ENCODE measurements around the gene BIRC3. TPM values are rescaled to one million over a fixed set of nuclear protein-coding genes. Genes with fewer than 3 reads are reported as not detected.
"Not testable (repeated sequence)": the region's sequence is repeated elsewhere in the genome, so short reads cannot be mapped to it uniquely, and the experiment has no call there.

The BIRC3 gene
- total RNA-seq, 1 experiment from 2014 or later = 2.5 TPM

DNA sequence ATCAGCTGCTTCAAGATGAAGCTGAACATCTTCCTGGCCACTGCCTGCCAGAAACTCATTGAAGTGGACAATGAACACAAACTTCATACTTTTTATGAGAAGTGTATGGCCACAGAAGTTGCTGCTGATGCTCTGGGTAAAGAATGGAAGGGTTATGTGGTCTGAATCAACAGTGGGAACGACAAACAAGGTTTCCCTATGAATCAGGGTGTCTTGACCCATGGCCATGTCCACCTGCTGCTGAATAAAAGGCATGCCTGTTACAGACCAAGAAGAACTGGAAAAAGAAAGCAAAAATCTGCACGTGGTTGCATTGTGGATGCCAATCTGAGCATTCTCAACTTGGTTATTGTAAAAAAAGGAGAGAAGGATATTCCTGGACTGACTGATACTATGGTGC is 22.2 kb upstream of the BIRC3 start:
- TF ChIP-seq, protein P1, sequence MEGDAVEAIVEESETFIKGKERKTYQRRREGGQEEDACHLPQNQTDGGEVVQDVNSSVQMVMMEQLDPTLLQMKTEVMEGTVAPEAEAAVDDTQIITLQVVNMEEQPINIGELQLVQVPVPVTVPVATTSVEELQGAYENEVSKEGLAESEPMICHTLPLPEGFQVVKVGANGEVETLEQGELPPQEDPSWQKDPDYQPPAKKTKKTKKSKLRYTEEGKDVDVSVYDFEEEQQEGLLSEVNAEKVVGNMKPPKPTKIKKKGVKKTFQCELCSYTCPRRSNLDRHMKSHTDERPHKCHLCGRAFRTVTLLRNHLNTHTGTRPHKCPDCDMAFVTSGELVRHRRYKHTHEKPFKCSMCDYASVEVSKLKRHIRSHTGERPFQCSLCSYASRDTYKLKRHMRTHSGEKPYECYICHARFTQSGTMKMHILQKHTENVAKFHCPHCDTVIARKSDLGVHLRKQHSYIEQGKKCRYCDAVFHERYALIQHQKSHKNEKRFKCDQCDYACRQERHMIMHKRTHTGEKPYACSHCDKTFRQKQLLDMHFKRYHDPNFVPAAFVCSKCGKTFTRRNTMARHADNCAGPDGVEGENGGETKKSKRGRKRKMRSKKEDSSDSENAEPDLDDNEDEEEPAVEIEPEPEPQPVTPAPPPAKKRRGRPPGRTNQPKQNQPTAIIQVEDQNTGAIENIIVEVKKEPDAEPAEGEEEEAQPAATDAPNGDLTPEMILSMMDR (conservative IDR thresholded peaks at IDR 0.05; ENCODE audit: low read depth, low read length) = no peak
- no peak for TF ChIP-seq EZH2 (IDR thresholded peaks at IDR 0.05; ENCODE audit: borderline replicate concordance, low read depth, low read length, poor library complexity, severe bottlenecking)
- BruUV-seq (replicated peaks) = no TSS peak
- intact Hi-C loops (cut with micrococcal nuclease; ENCODE audit: unreplicated experiment) = no loop called here
- no peak for DNase-seq (ENCODE audit: low spot score)
- Histone ChIP-seq H3K27ac (ENCODE audit: low read depth, low read length, poor library complexity, severe bottlenecking) (no peak overlapping the region), H3K36me3 (ENCODE audit: insufficient read depth, low read length, poor library complexity, severe bottlenecking) (no peaks in the 10 kb centered on the region), H3K27me3 (replicated peaks; ENCODE audit: insufficient read depth, low read depth, low read length, poor library complexity) (no peaks in the 10 kb centered on the region), H3K4me3 (ENCODE audit: low read depth, low read length, poor library complexity, severe bottlenecking) (no peak overlapping the region), H3K9me3 (ENCODE audit: low read depth, low read length, poor library complexity, severe bottlenecking) (no peaks in the 10 kb centered on the region), H3K4me1 (ENCODE audit: insufficient read depth, low read length, poor library complexity, severe bottlenecking) (no peaks in the 10 kb centered on the region)
- ChIA-PET POLR2A (ENCODE audit: low non-redundant PET) (no interaction called here), CTCF (no interaction called here)

DNA sequence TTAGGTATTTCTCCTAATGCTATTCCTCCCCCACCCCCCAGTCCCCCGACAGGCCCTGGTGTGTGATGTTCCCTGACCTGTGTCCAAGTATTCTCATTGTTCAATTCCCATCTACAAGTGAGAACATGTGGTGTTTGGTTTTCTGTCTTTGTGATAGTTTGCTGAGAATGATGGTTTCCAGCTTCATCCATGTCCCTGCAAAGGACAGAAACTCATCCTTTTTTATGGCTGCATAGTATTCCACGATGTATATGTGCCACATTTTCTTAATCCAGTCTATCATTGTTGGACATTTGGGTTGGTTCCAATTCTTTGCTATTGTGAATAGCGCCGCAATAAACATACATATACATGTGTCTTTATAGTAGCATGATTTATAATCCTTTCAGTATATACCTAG is 20.5 kb upstream of the BIRC3 start:
- intact Hi-C loops (cut with micrococcal nuclease; ENCODE audit: unreplicated experiment); CTCF ChIA-PET; H3K4me1 ChIP-seq (ENCODE audit: insufficient read depth, low read length, poor library complexity, severe bottlenecking); H3K27me3 ChIP-seq (replicated peaks; ENCODE audit: insufficient read depth, low read depth, low read length, poor library complexity); H3K27ac ChIP-seq (ENCODE audit: low read depth, low read length, poor library complexity, severe bottlenecking); BruUV-seq (replicated peaks); DNase-seq (ENCODE audit: low spot score); H3K4me3 ChIP-seq (ENCODE audit: low read depth, low read length, poor library complexity, severe bottlenecking); H3K9me3 ChIP-seq (ENCODE audit: low read depth, low read length, poor library complexity, severe bottlenecking); POLR2A ChIA-PET (ENCODE audit: low non-redundant PET); H3K36me3 ChIP-seq (ENCODE audit: insufficient read depth, low read length, poor library complexity, severe bottlenecking): not testable (repeated sequence)

DNA sequence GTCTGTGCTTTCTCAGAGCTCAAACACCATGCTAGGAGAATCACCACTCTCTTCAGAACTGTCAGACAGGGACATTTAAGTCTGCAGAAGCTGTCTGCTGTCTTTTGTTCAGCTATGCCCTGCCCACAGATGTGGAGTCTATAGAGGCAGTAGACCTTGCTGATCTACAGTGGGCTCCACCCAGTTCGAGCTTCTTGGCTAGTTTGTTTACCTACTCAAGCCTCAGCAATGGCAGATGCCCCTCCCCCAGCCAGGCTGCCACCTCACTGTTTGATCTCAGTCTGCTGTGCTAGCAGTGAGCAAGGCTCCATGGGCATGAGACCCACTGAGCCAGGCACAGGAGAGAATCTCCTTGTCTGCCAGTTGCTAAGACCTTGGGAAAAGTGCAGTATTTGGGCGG is 16.4 kb upstream of the BIRC3 start:
- intact Hi-C loops (cut with micrococcal nuclease; ENCODE audit: unreplicated experiment); H3K36me3 ChIP-seq (ENCODE audit: insufficient read depth, low read length, poor library complexity, severe bottlenecking); H3K4me3 ChIP-seq (ENCODE audit: low read depth, low read length, poor library complexity, severe bottlenecking); DNase-seq (ENCODE audit: low spot score); H3K9me3 ChIP-seq (ENCODE audit: low read depth, low read length, poor library complexity, severe bottlenecking); BruUV-seq (replicated peaks); H3K27ac ChIP-seq (ENCODE audit: low read depth, low read length, poor library complexity, severe bottlenecking); POLR2A ChIA-PET (ENCODE audit: low non-redundant PET); H3K4me1 ChIP-seq (ENCODE audit: insufficient read depth, low read length, poor library complexity, severe bottlenecking); H3K27me3 ChIP-seq (replicated peaks; ENCODE audit: insufficient read depth, low read depth, low read length, poor library complexity); CTCF ChIA-PET: not testable (repeated sequence)

DNA sequence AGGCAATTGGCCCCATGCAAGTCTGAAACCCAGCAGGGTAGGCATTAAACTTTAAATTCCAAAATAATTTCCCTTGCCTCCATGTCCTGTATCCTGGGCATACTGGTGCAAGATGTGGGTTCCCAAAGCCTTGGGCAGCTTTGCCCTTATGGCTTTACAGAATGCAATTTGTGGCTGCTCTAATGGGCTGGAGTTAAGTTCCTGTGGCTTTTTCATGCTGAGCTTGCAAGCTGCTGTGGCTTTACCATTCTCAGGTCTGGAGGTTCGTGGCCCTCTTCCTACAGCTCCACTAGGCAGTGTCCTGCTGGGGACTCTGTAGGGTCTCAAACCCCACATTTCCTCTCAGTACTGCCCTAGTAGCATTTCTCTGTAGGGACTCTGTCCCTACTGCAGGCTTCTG is 15.0 kb upstream of the BIRC3 start:
- intact Hi-C loops (cut with micrococcal nuclease; ENCODE audit: unreplicated experiment) = no loop called here
- ChIA-PET CTCF (no interaction called here), POLR2A (ENCODE audit: low non-redundant PET) (no interaction called here)

More for the DNA sequence above, 15.0 kb upstream of the BIRC3 start:
- Histone ChIP-seq H3K4me1 (ENCODE audit: insufficient read depth, low read length, poor library complexity, severe bottlenecking) (peaks cover 15% of the 10 kb centered on the region), H3K36me3 (ENCODE audit: insufficient read depth, low read length, poor library complexity, severe bottlenecking) (no peaks in the 10 kb centered on the region), H3K27me3 (replicated peaks; ENCODE audit: insufficient read depth, low read depth, low read length, poor library complexity) (no peaks in the 10 kb centered on the region), H3K4me3 (ENCODE audit: low read depth, low read length, poor library complexity, severe bottlenecking) (no peak overlapping the region), H3K27ac (ENCODE audit: low read depth, low read length, poor library complexity, severe bottlenecking) (no peak overlapping the region), H3K9me3 (ENCODE audit: low read depth, low read length, poor library complexity, severe bottlenecking) (no peaks in the 10 kb centered on the region)
- BruUV-seq (replicated peaks) = no TSS peak
- no peak for DNase-seq (ENCODE audit: low spot score)
- TF ChIP-seq EZH2 (IDR thresholded peaks at IDR 0.05; ENCODE audit: borderline replicate concordance, low read depth, low read length, poor library complexity, severe bottlenecking) = no peak
- TF ChIP-seq, protein P1 (conservative IDR thresholded peaks at IDR 0.05; ENCODE audit: low read depth, low read length) = no peak
